ENCODE results near the gene ESPN.
"Not testable (repeated sequence)": the region's sequence is repeated elsewhere in the genome, so short reads cannot be mapped to it uniquely, and the experiment has no call there.

Gene ESPN, protein sequence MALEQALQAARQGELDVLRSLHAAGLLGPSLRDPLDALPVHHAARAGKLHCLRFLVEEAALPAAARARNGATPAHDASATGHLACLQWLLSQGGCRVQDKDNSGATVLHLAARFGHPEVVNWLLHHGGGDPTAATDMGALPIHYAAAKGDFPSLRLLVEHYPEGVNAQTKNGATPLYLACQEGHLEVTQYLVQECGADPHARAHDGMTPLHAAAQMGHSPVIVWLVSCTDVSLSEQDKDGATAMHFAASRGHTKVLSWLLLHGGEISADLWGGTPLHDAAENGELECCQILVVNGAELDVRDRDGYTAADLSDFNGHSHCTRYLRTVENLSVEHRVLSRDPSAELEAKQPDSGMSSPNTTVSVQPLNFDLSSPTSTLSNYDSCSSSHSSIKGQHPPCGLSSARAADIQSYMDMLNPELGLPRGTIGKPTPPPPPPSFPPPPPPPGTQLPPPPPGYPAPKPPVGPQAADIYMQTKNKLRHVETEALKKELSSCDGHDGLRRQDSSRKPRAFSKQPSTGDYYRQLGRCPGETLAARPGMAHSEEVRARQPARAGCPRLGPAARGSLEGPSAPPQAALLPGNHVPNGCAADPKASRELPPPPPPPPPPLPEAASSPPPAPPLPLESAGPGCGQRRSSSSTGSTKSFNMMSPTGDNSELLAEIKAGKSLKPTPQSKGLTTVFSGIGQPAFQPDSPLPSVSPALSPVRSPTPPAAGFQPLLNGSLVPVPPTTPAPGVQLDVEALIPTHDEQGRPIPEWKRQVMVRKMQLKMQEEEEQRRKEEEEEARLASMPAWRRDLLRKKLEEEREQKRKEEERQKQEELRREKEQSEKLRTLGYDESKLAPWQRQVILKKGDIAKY
- 0 to 2.9 (median 0.05) reads per million in 17 experiments for total RNA-seq

DNA sequence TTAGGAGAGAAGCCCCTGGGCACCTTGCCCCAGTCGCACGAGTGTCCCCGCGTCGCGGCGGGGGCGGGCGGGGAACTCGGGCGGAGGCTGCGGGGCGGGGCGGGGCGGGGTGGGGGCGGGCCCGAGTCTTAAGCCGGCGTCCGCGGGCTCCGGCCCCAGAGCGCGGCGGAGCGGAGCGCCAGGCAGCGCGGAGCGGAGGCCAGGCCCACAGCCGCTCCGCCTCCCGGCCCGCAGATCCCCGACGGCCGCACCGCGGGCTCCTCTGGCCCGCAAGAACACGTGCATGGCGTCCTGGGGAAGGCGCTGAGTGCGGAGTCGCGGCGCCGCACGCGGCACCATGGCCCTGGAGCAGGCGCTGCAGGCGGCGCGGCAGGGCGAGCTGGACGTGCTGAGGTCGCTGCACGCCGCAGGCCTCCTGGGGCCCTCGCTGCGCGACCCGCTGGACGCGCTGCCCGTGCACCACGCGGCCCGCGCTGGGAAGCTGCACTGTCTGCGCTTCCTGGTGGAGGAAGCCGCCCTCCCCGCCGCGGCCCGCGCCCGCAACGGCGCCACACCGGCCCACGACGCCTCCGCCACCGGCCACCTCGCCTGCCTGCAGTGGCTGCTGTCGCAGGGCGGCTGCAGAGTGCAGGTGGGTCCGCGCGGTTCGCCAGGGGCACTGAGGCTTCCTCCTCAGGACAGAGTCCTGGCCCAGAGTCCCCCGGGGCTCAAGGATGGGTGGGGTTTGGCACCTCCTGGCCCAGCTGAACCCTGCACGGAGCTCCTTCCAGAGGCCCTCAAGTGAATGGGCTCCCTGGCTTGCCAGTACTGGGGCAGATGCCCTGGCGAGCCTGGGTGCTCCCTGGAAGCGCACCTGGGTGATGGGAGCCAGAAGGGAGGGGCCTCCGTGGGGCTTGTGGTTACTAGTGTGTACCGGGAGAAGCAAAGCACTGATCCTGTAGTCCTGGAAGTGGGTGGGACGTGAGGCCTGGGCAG, at the start of gene ESPN:
ESPN (plus strand) TSS at position 158 of the 975 bp plus-strand sequence; CDS start at position 338, 180 bp downstream.
- DNase-seq: peak in 2 of 4 experiments; percentile 23 to 54

DNA sequence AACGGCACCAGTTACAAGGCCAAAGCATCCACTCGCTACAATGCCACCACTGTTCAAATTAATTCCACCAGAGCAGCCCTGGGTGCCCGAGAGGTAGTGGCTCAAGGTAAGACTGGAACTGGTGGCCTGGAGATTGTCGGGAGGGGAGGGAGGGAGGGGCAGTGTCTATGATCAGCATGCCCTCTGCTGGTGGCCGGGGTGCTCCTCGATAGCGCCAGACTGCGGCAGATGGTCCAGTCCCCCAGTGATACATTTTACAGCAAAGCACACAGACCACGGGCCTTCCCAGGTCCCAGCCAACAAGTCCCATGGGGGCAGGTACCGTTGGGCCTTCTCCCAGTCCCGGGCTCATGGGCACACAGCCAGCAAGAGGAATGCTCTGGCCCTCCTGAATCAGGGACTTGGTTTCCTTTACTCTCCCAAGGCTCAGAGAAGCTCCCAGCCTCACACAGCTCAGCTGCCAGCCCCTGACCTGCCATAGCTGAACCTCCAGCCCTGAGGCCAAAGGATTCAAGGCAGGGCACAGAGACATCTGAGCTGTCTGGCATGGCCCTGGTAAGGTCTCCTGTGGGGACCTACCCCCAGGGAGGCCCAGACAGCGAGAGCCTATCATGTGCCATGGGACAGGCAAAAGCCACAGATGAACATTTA, 46.4 kb upstream of the ESPN start:
- no peak for DNase-seq

DNA sequence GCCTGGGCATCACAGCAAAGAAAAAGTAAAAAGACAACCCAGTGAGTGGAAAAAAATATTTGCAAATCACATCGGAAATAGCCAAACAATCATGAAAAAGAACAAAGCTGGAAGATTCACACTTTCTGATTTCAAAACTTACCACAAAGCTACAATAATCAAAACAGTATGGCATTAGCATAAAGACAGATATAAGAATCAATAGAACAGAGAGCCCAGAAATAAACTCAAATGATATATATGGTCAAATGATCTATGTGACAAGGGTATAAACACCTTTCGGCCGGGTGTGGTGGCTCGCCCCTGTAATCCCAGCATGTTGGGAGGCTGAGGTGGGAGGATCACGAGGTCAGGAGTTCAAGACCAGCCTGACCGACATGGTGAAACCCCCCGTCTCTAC, 44.5 kb upstream of the ESPN start:
- no peak for DNase-seq

DNA sequence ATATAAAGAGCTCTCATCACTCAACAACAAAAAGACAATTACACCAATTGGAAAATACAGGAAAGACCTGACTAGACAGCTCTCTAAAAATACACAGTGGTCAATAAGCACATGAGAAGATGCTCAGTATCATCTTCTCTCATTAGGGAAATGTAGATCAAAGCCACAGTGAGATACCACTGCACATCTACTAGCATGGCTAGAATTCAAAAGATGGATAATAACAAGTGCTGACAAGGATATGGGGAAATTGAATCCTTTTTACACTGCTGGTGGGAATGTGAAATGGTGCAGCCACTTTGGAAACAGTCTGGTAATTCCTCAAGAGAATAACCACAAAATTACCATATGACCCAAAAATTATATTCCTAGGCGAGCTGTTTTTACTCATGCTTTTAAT, 40.4 kb upstream of the ESPN start:
- DNase-seq: no peak

DNA sequence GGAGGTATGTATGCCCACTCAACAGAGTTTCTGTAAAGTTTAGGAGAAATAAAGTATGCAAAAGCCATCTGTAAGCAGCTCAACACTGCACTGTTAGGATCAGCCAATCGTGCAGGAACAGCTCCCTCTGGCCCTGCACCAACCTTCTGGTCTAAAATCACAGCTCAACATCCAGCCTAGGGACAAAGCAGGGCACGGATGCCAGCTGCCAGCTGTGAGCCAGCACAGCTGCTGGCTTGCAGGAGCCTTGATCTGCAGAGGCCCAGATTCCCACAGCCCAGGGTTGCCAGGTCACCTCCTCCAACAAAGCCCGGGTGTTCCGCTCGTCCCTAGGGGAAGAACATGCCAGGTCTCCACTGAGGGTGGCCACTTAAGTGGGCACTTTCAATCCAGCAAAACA, 39.6 kb upstream of the ESPN start:
- no peak for DNase-seq

DNA sequence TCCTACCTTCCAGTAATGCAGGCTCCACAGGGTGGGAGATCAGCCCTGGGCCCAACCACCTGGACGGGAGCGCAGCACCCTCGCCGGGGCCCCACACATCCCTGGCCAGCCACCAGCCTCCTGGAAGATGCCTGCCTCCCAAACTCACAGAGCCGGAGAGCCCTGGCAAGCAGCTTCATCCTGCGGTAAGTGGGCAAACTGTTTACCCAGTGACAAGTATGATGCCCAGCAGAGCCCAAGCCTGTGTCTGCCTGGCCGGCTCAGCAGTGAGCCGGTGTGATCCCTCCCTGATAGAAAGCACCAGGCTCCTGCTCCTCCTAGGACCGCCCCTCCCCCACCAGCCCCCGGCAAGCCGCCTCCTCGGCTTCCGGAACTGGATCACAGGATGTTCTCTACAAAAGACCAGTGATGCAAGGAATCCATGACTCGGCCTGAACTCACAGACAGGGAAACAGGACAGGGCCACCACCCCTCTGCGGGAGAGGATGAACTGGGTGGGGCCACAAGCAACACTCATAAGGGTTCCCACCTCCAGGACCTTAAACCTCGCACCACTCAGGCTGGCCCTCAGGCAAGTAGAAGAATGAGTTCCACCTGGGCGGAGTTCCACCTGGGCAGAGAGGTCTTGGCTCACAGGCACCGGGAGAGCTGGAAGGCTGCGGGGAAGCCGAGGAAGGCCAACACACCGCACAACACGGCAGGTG, 38.9 kb upstream of the ESPN start:
- DNase-seq: peak in 3 of 4 experiments; percentile 3 to 30 (median 30)

DNA sequence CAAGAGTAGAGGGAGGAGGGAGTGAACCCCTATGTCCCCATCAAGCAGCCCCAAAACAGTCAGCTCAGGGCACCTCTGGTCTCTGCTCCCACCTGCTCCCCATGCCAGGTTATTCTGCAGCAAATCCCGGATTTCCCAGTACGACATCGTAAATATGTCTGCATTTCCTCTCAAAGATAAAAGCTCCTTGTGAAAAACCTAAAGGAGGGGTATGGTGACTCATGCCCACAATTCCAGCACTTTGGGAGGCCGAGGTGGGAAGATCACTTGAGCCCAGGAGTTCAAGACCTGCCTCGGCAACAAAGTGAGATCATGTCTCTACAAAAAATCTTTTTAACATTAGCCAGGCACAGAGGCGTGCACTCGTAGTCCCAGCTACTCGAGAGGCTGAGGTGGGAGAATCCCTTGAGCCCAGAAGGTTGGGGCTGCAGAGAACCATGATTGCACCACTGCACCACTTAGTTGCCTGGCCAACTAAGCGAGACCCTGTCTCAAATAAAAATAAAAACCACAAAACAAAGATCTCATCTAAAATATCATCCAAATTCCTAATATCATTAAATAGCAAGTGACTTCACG, 38.1 kb upstream of the ESPN start:
- no peak for DNase-seq

DNA sequence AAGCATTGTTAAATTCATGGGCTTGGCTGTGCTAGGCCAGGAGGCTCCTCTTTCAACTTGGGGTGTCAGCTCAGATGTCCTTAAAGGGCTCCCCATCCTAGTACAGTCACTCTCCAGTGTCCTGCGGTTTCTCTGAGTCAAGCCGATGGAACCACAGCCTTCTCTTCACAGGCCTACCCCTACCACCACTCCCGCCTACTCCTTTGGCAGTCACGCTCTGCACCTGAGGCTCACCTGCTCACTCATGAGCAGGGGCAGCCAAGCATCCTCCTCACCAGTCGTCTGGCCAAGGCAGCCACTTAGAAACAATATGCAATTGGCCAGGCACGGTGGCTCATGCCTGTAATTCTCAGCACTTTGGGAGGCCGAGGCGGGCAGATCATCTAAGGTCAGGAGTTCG, 34.6 kb upstream of the ESPN start:
- no peak for DNase-seq

DNA sequence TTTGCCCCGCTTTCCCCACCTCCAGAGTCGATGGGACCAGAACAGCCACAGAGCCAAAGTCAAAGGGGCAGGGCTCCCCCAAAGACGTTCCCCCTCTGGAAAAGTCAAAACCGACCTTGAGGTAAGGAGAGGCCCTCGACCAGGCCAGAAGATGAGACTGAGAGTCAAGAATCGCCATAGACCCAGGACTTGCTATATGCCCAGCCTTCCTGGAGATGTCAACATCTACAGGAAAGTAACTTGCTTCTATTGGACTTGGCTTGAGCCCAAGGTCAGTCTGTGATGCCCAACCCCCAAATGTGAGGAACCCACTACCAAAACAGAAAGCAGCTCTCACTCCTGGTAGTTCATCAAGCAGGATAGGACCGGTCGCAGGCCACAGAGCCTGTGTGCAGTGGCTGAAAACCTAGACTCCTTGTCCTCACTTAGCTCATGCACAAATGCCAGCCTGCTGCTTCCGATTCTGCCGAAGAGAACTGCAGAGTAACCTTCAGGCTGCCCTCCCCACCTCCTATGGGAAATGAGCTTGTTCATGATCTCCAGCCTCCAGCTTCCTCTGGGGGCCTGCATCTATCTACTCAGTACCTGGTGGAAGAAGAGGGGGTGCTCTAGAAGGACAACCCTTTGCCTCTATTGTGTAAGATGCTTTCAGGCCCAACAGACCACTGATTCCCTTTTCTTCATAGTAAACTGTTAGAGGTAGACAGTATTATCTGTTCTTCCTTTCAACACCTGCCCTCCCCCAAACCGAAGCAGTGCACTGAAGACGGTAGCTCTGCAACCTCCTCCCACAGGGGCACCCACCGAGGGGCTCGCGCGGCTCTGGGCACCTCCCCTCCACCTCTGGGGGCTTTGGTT, 32.4 kb upstream of the ESPN start:
- peak; percentile 24 to 47 (median 32) for DNase-seq

DNA sequence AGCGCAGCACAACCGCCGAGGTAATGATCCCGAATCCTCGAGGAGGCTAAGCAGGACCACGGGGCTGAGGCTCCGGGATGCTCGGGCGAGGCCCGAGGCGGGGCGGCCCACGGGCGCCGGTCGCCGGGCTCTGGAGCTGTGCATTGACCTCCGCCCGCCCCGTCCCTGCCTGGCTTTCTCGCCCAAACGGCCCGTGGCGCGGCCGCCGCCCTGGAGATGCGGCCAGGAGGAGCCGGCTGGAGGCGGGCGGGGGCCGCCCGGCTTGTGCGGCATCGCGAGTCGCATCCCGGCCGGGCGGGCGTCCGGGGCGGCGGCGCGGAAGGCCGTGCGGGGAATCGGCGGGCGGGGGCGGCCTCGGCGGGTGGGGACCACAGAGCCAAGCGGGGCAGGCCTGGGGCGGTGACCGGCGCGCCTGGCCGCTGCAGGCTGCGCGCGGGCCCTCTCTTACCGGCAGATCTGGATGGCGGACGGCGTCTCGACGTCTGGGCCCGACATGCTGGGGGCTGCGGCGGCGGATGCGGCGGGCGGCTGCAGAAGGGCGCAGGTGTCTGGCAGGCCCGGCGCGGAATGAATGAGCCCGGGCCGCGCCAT, 31.7 kb upstream of the ESPN start:
- peak in 3 of 4 experiments; percentile 25 to 66 (median 43) for DNase-seq

DNA sequence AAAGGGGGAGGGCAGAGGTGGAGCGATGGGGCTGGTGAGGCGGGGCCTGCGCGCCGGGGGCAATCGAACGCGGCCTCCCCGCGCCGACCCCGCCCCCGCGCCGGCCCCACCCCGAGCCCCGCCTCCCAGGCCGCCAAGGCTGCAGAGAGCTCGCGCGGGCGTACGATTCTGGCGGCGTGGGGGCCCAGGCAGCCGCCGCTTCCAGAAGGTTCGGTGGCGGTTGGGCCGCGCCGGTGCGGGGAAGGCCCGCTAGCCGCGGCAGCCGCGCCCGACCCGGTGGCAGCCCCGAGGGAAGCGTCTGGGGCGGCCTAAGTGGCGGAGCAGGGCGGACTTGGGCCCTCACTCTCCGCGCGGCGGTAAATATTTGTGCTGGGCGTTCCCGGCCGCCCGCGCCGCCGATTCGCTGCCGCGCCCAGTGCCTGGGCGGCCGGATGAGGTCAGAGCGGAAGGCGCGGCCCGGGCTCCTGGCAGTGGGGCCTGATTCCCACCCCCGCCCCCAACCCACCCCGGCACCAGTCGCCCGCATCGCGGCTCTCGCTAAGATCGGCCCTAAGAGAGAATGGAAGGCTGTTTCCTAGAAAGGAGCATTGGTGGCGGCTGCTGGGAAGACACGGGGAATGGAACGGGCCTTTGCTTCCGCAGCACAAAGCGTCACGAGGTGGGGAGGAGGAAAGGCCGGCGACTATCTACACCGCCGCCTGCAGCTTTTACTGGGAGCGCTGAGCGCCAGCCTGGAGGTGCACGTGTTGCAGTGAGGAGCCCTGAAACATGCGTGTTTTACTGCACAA, 31.0 kb upstream of the ESPN start, which contains the start of gene ACOT7:
ACOT7 (minus strand) TSS at position 368 of the 788 bp plus-strand sequence. CDS start 368 bp downstream, outside the sequence.
- peak; percentile 92 to 97 (median 94) for DNase-seq

DNA sequence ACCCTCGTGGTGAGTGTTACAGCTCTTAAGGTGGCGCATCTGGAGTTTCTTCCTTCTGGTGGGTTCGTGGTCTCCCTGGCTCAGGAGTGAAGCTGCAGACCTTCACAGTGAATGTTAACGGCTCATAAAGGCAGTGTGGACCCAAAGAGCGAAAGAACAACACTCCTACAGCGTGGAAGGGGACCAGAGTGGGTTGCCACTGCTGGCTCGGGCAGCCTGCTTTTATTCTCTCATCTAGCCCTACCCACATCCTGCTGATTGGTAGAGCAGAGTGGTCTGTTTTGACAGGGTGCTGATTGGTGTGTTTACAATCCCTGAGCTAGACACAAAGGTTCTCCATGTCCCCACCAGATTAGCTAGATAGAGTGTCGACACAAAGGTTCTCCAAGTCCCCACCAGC, 29.4 kb upstream of the ESPN start:
- not testable (repeated sequence) for DNase-seq

DNA sequence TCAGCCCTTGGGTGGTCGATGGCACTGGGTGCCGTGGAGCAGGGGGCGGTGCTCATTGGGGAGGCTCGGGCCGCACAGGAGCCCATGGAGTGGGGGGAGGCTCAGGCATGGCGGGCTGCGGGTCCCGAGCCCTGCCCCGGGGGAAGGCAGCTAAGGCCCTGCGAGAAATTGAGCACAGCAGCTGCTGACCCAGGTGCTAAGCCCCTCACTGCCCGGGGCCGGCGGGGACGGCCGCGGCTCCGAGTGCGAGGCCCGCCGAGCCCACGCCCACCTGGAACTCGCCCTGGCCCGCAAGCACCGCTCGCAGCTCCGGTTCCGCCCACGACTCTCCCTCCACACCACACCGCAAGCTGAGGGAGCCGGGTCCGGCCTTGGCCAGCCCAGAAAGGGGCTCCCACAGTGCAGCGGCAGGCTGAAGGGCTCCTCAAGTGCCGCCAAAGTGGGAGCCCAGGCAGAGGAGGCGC, 28.8 kb upstream of the ESPN start:
- DNase-seq: not testable (repeated sequence)

DNA sequence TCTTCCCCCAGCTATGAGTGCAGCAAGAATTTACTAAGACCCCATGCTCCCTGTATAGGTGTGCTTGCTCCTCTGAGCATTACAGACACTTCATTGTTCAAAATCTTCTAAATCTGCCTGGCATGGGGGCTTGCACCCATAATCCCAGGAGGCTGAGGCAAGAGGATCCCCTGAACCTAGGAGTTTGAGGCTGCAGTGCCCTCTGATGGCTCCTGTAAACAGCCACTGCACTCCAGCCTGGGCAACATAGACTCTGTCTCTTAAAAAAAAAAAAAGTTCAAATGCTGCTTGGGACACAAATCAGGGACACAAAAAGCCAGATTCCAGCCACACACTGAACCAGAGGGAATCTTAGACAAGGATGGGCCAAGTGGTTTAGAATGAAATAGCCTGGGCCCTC, 27.6 kb upstream of the ESPN start:
- DNase-seq: peak in 1 of 4 experiments; percentile 30

DNA sequence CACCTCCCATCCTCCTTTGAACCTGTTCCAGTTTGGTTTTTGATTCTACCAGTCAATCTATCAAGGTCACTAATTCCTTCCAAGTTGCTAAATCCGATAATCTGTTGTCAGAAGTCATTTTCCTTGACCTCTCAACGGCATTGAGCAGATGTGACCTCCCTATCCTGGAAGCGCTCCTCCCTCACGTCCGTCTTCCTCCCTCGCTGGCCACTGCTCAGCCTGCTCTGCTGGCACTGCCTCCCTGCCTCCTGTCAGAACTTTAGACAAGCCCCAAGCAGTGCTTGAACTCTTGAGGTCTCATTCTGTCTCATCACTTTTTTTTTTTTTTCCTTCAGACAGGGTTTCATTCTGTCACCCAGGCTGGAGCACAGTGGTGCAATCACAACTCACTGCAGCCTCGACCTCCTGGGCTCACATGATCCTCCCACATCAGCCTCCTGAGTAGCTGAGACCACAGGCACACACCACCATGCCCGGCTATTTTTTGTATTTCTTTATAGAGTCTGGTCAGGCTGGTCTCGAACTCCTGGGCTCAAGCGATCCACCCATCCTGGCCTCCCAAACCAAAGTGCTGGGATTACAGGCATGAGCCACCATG, 26.6 kb upstream of the ESPN start:
- DNase-seq: peak in 3 of 4 experiments; percentile 33 to 60 (median 58)

DNA sequence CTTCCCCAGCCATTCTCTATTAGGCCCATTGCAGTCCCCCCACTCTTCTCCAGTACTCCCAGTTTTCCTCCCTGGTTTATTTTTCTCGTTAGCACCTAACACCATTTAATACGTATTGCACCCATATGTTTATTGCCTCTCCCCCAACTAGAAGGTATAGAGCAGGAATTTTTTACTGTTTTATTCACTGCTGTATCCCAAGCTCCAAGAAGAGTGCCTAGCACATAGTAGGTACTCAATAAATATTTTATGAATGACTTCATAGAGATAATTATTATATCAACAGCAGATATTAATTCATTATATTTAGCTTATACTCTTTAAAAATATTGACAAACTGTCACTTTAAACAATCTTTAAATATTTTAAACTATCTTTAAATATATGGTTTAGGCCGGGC, 25.3 kb upstream of the ESPN start:
- no peak for DNase-seq

DNA sequence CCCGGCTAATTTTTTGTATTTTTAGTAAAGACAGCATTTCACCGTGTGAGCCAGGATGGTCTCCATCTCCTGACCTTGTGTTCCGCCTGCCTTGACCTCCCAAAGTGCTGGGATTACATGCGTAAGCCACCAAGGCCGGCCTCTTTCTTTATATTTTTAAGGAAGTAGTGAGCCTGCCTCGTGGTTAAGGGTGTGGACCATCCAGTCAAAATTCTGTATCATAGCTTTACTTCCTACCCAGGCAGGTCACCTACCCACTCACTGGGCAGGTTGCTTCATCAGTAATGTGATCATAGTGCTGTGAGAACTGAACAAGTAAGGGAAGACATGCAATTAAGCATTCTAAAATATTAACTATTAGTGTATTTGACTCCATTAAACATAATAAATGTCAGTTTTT, 22.9 kb upstream of the ESPN start:
- peak; percentile 82 to 94 (median 84) for DNase-seq

DNA sequence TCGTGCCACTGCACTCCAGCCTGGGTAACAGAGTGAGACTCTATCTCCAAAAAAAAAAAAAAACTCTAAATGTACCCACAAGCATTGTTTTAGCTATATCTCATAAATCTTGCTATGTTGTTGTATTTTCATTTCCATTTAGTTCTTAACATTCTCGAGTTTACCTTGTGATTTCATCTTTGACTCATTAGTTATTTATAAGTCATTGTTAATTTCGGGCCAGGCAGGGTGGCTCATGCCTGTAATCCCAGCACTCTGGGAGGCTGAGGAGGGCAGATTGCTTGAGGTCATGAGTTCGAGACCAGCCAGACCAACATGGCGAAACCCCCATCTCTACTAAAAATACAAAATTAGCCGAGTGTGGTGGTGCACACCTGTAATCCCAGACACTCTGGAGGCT, 16.6 kb upstream of the ESPN start:
- no peak for DNase-seq

Measured in suppressor macrophage (primary cell).